Measurements from ENCODE around the gene SLC22A12.

- TF ChIP-seq CTCF (conservative IDR thresholded peaks at IDR 0.05; ENCODE audit: low read depth, low read length) (no peak), EZH2phosphoT487 (IDR thresholded peaks at IDR 0.05; ENCODE audit: borderline replicate concordance, low read length) (no peak)
Observed at GRCh38 chr11:64605244-64605560, 14.2 kb downstream of the SLC22A12 start.
